NB4 (cell line): ENCODE results near the gene NIPAL3.

Experiments used
- DNase-seq: peaks from one replicate; pipeline ENCODE4 v3.0.0; 2010; ENCODE audit warnings: low read depth
- H3K4me3 ChIP-seq: one replicate; pipeline ENCODE4 v1.5.1; 2011; ENCODE audit warnings: mild to moderate bottlenecking, low read depth, low read length, moderate library complexity
- MAX ChIP-seq: IDR thresholded peaks from 2 replicates; pipeline ENCODE4 v1.6.1; 2011; ENCODE audit warnings: low read depth, low read length
- MYC ChIP-seq: IDR thresholded peaks from 2 replicates; pipeline ENCODE4 v1.6.1; 2011; ENCODE audit warnings: low read depth, low read length
- POLR2A ChIP-seq: IDR thresholded peaks from 2 replicates; pipeline ENCODE4 v1.6.1; 2011; ENCODE audit warnings: mild to moderate bottlenecking; ENCODE audit not compliant: insufficient read length; ENCODE audit errors: extremely low read depth
- TF ChIP-seq, protein P1 (sequence below): IDR thresholded peaks from one replicate; pipeline ENCODE4 v1.5.1; 2012; ENCODE audit warnings: low read depth, low read length

Gene NIPAL3

GRCh38 chr1:24472527-24473251 is 57.1 kb downstream of the NIPAL3 start:
- DNase-seq = no peak
- H3K4me3 ChIP-seq = no peak overlapping the region
- TF ChIP-seq POLR2A (no peak), MYC (no peak), MAX (no peak)
- TF ChIP-seq, protein P1, sequence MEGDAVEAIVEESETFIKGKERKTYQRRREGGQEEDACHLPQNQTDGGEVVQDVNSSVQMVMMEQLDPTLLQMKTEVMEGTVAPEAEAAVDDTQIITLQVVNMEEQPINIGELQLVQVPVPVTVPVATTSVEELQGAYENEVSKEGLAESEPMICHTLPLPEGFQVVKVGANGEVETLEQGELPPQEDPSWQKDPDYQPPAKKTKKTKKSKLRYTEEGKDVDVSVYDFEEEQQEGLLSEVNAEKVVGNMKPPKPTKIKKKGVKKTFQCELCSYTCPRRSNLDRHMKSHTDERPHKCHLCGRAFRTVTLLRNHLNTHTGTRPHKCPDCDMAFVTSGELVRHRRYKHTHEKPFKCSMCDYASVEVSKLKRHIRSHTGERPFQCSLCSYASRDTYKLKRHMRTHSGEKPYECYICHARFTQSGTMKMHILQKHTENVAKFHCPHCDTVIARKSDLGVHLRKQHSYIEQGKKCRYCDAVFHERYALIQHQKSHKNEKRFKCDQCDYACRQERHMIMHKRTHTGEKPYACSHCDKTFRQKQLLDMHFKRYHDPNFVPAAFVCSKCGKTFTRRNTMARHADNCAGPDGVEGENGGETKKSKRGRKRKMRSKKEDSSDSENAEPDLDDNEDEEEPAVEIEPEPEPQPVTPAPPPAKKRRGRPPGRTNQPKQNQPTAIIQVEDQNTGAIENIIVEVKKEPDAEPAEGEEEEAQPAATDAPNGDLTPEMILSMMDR = no peak

GRCh38 chr1:24474193-24474592 is 58.6 kb downstream of the NIPAL3 start:
- no peak for DNase-seq
- no peak overlapping the region for H3K4me3 ChIP-seq
- TF ChIP-seq MYC = no peak
- TF ChIP-seq, protein P1 = no peak
- no peak for TF ChIP-seq MAX
- TF ChIP-seq POLR2A = no peak

GRCh38 chr1:24475700-24476099 is 60.1 kb downstream of the NIPAL3 start:
- TF ChIP-seq MAX (no peak), POLR2A (no peak), MYC (no peak)
- TF ChIP-seq, protein P1 = no peak
- DNase-seq = no peak
- no peak overlapping the region for H3K4me3 ChIP-seq

DNA sequence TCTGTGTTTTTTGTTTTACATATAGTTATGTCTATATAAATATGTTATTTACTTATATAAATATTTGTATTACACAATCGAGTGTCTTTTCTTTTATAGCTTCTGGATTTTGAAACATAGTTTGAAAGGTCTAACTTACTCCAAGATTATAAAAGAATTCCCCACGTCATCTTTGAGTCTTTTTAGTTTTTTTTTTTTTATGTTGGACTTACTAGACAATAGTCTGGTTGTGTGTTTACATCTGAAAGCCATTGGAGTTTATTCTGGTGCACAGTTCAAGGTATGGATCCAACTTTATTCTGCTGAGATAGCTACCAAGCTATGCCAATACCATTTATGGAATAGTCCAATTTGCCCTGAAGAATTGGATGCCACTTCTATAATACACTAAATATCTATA is 61.0 kb downstream of the NIPAL3 start:
- no peak overlapping the region for H3K4me3 ChIP-seq
- no peak for TF ChIP-seq POLR2A
- DNase-seq = no peak

GRCh38 chr1:24477309-24477708 is 61.7 kb downstream of the NIPAL3 start:
- H3K4me3 ChIP-seq = no peak overlapping the region
- TF ChIP-seq POLR2A (no peak), MYC (no peak), MAX (no peak)
- TF ChIP-seq, protein P1 = no peak
- no peak for DNase-seq

DNA sequence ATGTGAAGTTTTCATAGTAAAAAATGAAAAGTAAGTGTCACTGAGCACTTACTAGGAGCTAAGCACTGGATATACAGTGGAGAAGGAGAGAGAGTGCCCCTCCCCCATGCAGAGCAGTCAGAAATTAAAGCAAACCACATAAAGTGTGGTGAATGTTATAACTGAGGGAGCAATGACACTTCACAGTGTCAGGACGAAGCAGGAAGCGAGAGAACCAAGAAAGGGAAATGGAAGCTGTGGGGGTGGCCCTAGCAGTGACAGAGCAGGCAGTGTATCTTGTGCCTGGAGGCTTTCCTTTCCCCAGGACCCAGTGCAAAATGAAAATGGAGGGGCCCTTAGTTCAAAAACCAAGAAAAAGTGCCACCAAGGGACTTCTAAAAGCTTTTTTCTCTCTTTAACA is 65.5 kb downstream of the NIPAL3 start:
- TF ChIP-seq POLR2A (no peak), MYC (no peak), MAX (no peak)
- TF ChIP-seq, protein P1 = no peak
- DNase-seq = peak; percentile 86
- no peak overlapping the region for H3K4me3 ChIP-seq
